Glomerular endothelial cell (primary cell): ENCODE results near the gene AMFR. TPM values are rescaled to one million over a fixed set of nuclear protein-coding genes. Genes with fewer than 3 reads are reported as not detected.

Experiments
- DNase-seq: peaks from one replicate; pipeline ENCODE4 v3.0.0-alpha.2; 2011; ENCODE audit warnings: low read depth, low spot score; ENCODE audit errors: extremely low read depth
- total RNA-seq: library from RNA; depleted of rRNA; stranded (reverse); fragments of >200 nt; gene quantifications from 2 replicates; pipeline ENCODE4 v1.2.3, GENCODE V29; 2015

AMFR gene
- 113 and 116 TPM in 2 replicates for total RNA-seq

DNA sequence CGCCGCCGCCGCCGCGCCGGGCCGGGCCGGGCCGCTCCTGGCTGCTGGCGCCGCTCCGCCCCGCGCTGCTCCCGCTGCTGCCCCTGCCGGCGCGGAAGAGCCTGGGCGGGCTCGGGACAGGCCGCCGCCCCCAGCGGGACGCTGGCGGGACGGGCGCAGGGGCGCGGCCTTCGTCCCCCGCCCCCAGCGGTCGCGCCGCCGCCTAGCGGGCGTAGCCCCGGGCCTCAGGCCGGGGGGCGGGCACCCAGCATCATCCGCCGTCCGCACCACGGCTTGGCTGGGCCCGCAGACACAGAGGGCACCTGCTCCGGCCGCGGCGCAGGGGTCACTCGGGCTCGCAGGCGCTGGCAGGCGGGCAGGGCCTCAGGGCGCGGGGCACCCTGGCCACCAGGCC, at the start of gene AMFR:
Gene AMFR, minus strand, starts transcription at position 107 of the 394 bp plus-strand sequence. CDS start 218 bp downstream, outside the sequence.
- DNase-seq, result no peak

- no peak for DNase-seq
These were observed 45.3 kb upstream of the AMFR start for GRCh38 chr16:56470666-56471065.

DNA sequence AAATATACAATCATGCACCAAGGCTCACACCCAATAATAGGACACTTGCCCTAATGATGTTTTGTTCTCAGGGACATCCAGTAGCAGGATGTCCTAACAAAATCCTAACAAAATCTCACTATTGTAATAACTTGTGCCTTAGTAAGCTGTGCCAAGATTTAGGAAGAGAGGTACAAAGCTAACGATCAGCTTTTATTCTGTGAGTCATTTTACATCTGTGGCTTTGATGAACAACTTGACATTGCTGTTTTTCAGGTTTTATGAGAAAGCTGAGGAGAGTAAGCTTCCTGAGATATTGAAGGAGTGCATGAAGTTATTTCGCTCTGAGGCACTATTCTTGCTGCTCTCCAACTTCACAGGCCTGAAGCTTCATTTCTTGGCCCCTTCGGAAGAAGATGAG, 44.9 kb upstream of the AMFR start:
- DNase-seq, result no peak

DNA sequence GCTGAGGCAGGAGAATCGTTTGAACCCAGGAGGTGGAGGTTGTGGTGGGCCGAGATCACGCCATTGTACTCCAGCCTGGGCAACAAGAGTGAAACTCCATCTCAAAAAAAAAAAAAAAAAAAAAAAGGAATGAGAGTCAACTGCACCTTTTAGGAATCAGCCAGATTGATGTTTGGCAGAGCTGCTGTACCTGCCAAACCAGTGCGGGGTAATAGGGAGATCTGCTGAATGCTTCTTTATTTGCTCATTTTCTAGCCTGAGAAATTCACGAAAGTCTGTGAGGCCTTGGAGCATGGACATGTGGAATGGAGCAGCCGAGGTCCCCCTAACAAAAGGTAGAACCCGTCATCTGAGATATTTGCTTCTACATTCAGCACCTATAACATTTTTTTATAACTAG, 44.4 kb upstream of the AMFR start:
- DNase-seq, result no peak

DNA sequence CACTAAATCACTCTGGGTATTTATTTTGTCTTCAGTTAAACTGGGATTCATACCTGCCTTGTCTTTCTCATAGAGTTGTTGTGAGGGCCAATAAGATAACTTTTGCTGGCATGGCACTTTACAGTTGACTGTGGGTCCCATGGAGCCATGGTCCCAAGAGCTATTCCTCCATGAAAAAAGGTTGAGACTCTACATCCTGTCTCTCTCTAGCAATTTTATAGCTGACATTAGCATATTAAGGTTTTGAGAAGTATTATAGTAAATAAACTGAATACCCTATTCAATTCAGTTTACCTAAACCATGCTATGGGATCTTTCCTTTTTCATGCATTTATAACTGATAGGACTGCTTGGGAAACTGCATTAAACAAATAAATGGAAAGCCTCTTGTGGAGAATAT, 43.5 kb upstream of the AMFR start:
- DNase-seq, result no peak

- no peak for DNase-seq
These were observed 41.0 kb upstream of the AMFR start for GRCh38 chr16:56466344-56466743.

- no peak for DNase-seq
These were observed 37.8 kb upstream of the AMFR start for GRCh38 chr16:56463153-56463552.

- DNase-seq, result no peak
These were observed 36.9 kb upstream of the AMFR start for GRCh38 chr16:56462064-56462796.

DNA sequence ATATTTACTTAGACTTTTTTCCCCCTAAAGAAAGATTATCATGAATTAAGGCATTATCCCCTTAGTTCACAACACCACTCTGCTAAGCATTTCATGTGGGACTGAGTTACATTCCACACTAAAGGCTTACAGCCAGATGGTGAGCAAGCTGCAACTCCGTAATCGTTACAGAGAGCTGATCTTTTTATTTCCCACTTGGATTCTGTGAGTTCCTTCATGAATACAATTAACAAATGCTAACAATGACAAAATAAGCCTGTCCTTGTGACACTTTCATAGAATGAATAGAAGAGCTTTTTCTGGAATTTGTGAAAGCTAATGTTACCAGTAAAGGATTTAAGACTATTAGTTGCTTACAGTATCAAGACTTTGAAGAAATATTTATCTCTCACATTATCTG, 34.8 kb upstream of the AMFR start:
- DNase-seq, result no peak

- DNase-seq, result no peak
These were observed 32.7 kb upstream of the AMFR start for GRCh38 chr16:56457927-56458470.

- no peak for DNase-seq
These were observed 26.7 kb upstream of the AMFR start for GRCh38 chr16:56451753-56452689.

DNA sequence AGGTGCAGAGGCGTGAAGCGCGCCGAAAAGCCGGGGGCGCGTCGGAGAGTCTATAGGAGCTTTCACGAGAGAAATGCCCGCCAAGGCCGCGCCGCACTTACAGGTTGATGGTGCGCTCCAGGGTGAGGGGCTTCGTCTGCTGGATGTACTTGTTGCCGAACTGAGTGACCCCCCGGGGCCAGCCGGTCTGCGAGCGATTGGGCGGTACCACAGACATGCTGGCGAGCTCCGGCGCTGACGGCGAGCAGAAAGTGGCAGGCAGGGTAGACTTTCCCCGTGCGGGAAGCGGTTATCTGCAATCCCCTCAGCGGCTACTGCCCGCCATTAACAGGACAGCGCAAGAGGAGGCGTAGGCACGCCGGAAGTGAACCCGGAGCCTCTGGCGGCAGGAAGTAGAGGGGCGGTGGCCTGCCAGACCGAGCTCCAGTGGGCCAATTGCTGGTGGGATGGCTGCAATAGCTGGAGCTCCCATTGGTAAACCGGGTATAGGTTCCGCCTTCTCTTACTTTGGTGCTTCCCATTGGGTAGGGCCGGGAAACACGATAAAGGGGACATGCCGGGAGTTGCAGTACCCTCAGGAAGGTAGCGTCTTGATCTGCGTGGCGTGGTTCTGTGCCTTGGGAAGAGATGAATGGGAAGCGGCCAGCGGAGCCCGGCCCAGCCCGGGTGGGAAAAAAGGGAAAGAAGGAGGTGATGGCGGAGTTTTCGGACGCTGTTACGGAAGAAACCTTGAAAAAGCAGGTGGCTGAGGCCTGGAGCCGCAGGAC, 25.8 kb upstream of the AMFR start, which contains the start of the genes NUDT21 and OGFOD1:
Gene NUDT21, minus strand, starts transcription at position 347 of the 767 bp plus-strand sequence. Its CDS starts 130 bp downstream, at position 217.
Gene OGFOD1, plus strand, starts transcription at position 569 of the 767 bp plus-strand sequence. Its CDS starts 59 bp downstream, at position 628.
- DNase-seq, result peak; percentile 85

DNA sequence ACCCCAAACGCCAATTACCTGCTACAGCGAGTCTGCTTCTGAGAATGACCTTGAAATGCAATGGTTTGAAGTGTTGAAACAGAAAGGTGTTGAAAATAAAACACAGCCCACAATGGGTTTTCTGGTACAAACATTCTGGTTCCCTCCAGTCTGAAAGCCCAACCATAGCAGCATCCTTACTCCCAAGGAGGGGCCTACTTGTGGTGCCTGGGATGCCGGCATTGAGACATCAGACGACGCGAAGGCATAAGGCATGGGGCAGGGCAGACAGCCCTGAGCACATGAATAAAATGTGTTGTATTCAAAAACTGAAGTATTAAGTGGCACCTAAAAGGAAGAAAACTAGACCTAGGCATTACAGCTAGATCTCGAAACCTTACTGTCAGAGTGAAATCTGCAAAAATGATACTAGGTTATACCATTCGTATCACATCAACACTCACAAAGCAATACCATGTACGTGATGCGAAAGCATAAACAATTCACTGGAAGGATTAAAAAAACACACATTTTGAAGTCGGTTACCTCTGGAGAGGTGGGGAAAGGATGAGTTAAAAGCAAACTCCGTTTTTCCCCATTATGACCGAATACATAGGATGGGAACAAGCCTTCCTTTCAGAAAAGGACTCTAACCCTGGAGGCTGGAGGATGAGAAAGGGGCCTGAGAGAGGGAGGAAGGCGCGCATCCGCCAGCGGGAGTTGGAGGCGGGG, 25.1 kb upstream of the AMFR start:
- no peak for DNase-seq

- DNase-seq, result no peak
These were observed 22.7 kb upstream of the AMFR start for GRCh38 chr16:56448005-56448404.

DNA sequence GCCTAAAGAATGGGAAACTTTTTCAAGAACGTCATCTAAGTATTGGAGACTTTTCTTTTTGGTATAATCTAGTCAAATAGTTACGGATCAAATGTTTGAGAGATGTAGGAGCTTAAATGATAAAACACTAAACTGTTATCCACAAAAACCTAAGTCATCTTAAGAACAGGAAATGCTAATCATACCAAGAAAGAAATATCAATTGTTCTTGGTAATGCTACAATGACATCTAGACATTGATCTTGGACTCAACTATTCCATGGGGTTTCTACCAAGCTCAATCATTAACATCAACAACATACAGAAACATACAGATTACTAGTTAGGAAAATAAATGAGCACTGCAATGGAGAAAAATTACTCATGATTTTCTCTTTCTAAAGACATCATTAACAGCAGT, 21.9 kb upstream of the AMFR start:
- DNase-seq, result no peak

- DNase-seq, result no peak
These were observed 12.7 kb upstream of the AMFR start for GRCh38 chr16:56438038-56438437.

- DNase-seq, result no peak
These were observed 10.9 kb upstream of the AMFR start for GRCh38 chr16:56436258-56436657.

DNA sequence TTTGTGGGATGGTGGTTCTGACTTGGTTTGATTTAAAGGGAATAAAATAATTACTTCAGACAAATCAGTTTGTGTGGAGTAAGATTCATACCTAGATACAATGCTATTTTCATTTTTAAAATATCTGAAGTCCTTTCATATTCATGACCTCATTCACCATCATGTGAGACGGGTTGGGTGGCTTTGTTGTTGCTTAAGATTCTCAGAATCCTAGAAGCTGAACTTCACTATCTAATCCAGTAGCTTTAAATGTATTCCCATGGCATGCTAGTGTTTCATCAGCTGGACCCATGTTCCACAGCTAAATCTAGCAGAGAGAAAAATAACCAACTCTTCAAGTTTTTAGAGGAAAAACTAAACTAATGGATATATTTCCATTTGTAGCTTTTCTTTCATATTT, 2.7 kb upstream of the AMFR start:
- DNase-seq, result no peak

DNA sequence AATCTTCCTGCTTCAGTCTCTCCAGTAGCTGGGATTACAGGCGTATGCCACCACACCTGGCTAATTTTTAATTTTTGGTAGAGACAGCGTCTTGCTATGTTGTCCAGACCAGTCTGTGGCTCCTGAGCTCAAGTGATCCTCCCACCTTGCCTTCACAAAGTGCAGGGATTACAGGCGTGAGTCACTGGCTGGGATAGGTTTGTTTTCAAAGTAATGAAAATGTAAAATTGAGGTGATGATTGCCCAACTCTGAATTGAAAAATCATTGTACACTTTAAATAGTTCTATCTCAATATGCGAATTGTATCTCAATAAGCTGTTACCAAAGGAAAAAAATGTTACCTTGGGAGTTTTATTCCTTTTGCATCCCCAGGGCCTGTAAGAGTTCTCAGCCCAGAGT, 1.2 kb upstream of the AMFR start:
- DNase-seq, result no peak
